Mammary epithelial cell (primary cell): ENCODE results near the gene CUX1.

ENCODE experiments used
- CTCF ChIP-seq, 2 donors: IDR thresholded peaks in 1 of 2; conservative IDR thresholded peaks in 1 of 2; 2 replicates each; pipeline ENCODE4 v1.5.1; 2011 to 2012; ENCODE audit warnings: inconsistent platforms in 2 of 2, low read length in 2 of 2, mild to moderate bottlenecking in 2 of 2, control low read depth in 1 of 2, low read depth in 1 of 2; ENCODE audit not compliant: insufficient read depth in 1 of 2; ENCODE audit errors: extremely low read depth in 1 of 2
- EZH2 ChIP-seq: IDR thresholded peaks from 2 replicates; pipeline ENCODE4 v1.6.1; 2012; ENCODE audit warnings: low read length, inconsistent platforms, borderline replicate concordance

- TF ChIP-seq CTCF (conservative IDR thresholded peaks at IDR 0.05 in 1 of 2, IDR thresholded peaks at IDR 0.05 in 1 of 2; ENCODE audit: extremely low read depth in 1 of 2, insufficient read depth in 1 of 2, low read depth in 1 of 2, low read length in 2 of 2) = no peak
- no peak for TF ChIP-seq EZH2
Measured at GRCh38 chr7:101948650-101949049, 131.2 kb downstream of the CUX1 start.
